Hepatocyte (in vitro differentiated cells): ENCODE measurements around the gene SLC39A10. TPM values are rescaled to one million over a fixed set of nuclear protein-coding genes. Genes with fewer than 3 reads are reported as not detected.

Experiments
- DNase-seq: peaks from one replicate; pipeline ENCODE4 v3.0.0-alpha.2; 2016; ENCODE audit warnings: low spot score
- H2AFZ ChIP-seq: fragments of 200-600 bp; sonication (generic); 2 replicates; pipeline ENCODE4 v1.6.0; 2016; ENCODE audit warnings: antibody characterized with exemption, mild to moderate bottlenecking
- H3K27ac ChIP-seq: fragments of 200-600 bp; sonication (generic); 2 replicates; pipeline ENCODE4 v1.5.1; 2016; ENCODE audit warnings: mild to moderate bottlenecking
- H3K27me3 ChIP-seq: fragments of 200-600 bp; sonication (generic); 2 replicates; pipeline ENCODE4 v1.6.1; 2016
- H3K36me3 ChIP-seq: fragments of 200-600 bp; sonication (generic); replicated peaks from 2 replicates; pipeline ENCODE4 v1.5.1; 2016; ENCODE audit warnings: low read depth; ENCODE audit not compliant: insufficient read depth
- H3K4me1 ChIP-seq: fragments of 200-600 bp; sonication (generic); 2 replicates; pipeline ENCODE4 v1.5.1; 2016; ENCODE audit warnings: mild to moderate bottlenecking, moderate library complexity; ENCODE audit not compliant: insufficient read depth
- H3K4me2 ChIP-seq: fragments of 200-600 bp; sonication (generic); 2 replicates; pipeline ENCODE4 v1.6.0; 2016
- H3K4me3 ChIP-seq: fragments of 200-600 bp; sonication (generic); 2 replicates; pipeline ENCODE4 v1.5.1; 2016; ENCODE audit warnings: mild to moderate bottlenecking
- H3K79me2 ChIP-seq: fragments of 200-600 bp; sonication (generic); 2 replicates; pipeline ENCODE4 v1.6.0; 2017; ENCODE audit warnings: mild to moderate bottlenecking
- H3K9me2 ChIP-seq: fragments of 200-600 bp; sonication (generic); replicated peaks from 2 replicates; pipeline ENCODE4 v1.6.0; 2017; ENCODE audit warnings: mild to moderate bottlenecking; ENCODE audit not compliant: insufficient read depth
- H3K9me3 ChIP-seq: fragments of 200-600 bp; sonication (generic); 2 replicates; pipeline ENCODE4 v1.5.1; 2016; ENCODE audit warnings: low read depth, mild to moderate bottlenecking
- H4K20me1 ChIP-seq: fragments of 200-600 bp; sonication (generic); 2 replicates; pipeline ENCODE4 v1.6.0; 2016; ENCODE audit warnings: mild to moderate bottlenecking; ENCODE audit not compliant: insufficient read depth, poor library complexity, severe bottlenecking
- CTCF ChIP-seq: fragments of 200-600 bp; sonication (generic); IDR thresholded peaks from 2 replicates; pipeline ENCODE4 v1.5.1; 2016; ENCODE audit warnings: antibody characterized with exemption, mild to moderate bottlenecking; ENCODE audit not compliant: poor library complexity
- EZH2 ChIP-seq: fragments of 200-600 bp; sonication (generic); IDR thresholded peaks from 2 replicates; pipeline ENCODE4 v1.6.1; 2016; ENCODE audit warnings: antibody characterized with exemption, mild to moderate bottlenecking, borderline replicate concordance
- EZH2phosphoT487 ChIP-seq: fragments of 200-600 bp; sonication (generic); IDR thresholded peaks from one replicate; pipeline ENCODE4 v1.6.1; 2018; ENCODE audit warnings: antibody characterized with exemption, mild to moderate bottlenecking, low read depth, moderate library complexity; ENCODE audit not compliant: unreplicated experiment, severe bottlenecking
- WGBS: methylation state at CpG from one replicate; pipeline ENCODE4 v1.1.6; 2016; ENCODE audit warnings: low lambda C conversion rate; ENCODE audit errors: missing lambda C conversion rate; 5-methylcytosine and 5-hydroxymethylcytosine counted together
- polyA plus RNA-seq: library from polyadenylated mRNA; unstranded; fragments of >200 nt; fragmentation: Nextera tagmentation; extraction: Ambion mirVana; gene quantifications from 2 replicates; pipeline ENCODE4 v1.2.1, GENCODE V29; 2016
- total RNA-seq: library from RNA; depleted of rRNA; stranded (reverse); fragments of >200 nt; gene quantifications from 2 replicates; pipeline ENCODE4 v1.2.3, GENCODE V29; 2014

The SLC39A10 gene
- total and polyA plus RNA-seq, 2 experiments from 2014 or later = 32.1 to 80.2 TPM

GRCh38 chr2:195706161-195706900, 49.3 kb downstream of the SLC39A10 start:
- H3K4me2 ChIP-seq = no peak overlapping the region
- TF ChIP-seq EZH2 = no peak
- no peak for TF ChIP-seq EZH2phosphoT487
- no peak for TF ChIP-seq CTCF
- 63% methylated on average over 5 of the region's 5 CpGs for WGBS

GRCh38 chr2:195709901-195710806, 53.1 kb downstream of the SLC39A10 start:
- Histone ChIP-seq H2AFZ (no peak overlapping the region), H3K4me2 (no peak overlapping the region), H3K9me2 (no peaks in the 10 kb centered on the region), H3K27ac (no peak overlapping the region), H4K20me1 (no peaks in the 10 kb centered on the region), H3K4me1 (no peaks in the 10 kb centered on the region), H3K4me3 (no peak overlapping the region), H3K36me3 (no peaks in the 10 kb centered on the region), H3K79me2 (peaks cover 6% of the 10 kb centered on the region), H3K9me3 (no peaks in the 10 kb centered on the region), H3K27me3 (no peaks in the 10 kb centered on the region)
- no peak for DNase-seq
- TF ChIP-seq CTCF (no peak), EZH2 (no peak), EZH2phosphoT487 (no peak)
- 79% methylated on average over 2 of the region's 2 CpGs for WGBS

More at GRCh38 chr2:195706161-195706900, 49.3 kb downstream of the SLC39A10 start:
- Histone ChIP-seq H3K79me2 (peaks cover 22% of the 10 kb centered on the region), H3K4me3 (no peak overlapping the region), H3K27me3 (no peaks in the 10 kb centered on the region), H4K20me1 (no peaks in the 10 kb centered on the region), H3K36me3 (no peaks in the 10 kb centered on the region), H3K27ac (no peak overlapping the region), H2AFZ (no peak overlapping the region), H3K9me2 (no peaks in the 10 kb centered on the region), H3K9me3 (no peaks in the 10 kb centered on the region), H3K4me1 (no peaks in the 10 kb centered on the region)
- DNase-seq = no peak

- Histone ChIP-seq H3K9me3 (no peaks in the 10 kb centered on the region), H3K27me3 (no peaks in the 10 kb centered on the region), H3K36me3 (no peaks in the 10 kb centered on the region), H3K9me2 (no peaks in the 10 kb centered on the region), H2AFZ (no peak overlapping the region), H3K79me2 (peaks cover 2% of the 10 kb centered on the region), H3K4me3 (no peak overlapping the region), H4K20me1 (no peaks in the 10 kb centered on the region), H3K27ac (no peak overlapping the region), H3K4me1 (no peaks in the 10 kb centered on the region), H3K4me2 (no peak overlapping the region)
- no peak for TF ChIP-seq EZH2
- TF ChIP-seq CTCF = no peak
- no peak for TF ChIP-seq EZH2phosphoT487
- DNase-seq = no peak
Measured at GRCh38 chr2:195711478-195711877, 54.5 kb downstream of the SLC39A10 start.
